SHP77 treated with DMSO at 0.1 percent for 48 hours (cell line): Measurements from ENCODE around the gene LGR6.
"Not testable (repeated sequence)": the region's sequence is repeated elsewhere in the genome, so short reads cannot be mapped to it uniquely, and the experiment has no call there.

Experiments
- DNase-seq: peaks from one replicate; lab custom pipeline; 2025; lab: John Stamatoyannopoulos, UW

The LGR6 gene

DNA sequence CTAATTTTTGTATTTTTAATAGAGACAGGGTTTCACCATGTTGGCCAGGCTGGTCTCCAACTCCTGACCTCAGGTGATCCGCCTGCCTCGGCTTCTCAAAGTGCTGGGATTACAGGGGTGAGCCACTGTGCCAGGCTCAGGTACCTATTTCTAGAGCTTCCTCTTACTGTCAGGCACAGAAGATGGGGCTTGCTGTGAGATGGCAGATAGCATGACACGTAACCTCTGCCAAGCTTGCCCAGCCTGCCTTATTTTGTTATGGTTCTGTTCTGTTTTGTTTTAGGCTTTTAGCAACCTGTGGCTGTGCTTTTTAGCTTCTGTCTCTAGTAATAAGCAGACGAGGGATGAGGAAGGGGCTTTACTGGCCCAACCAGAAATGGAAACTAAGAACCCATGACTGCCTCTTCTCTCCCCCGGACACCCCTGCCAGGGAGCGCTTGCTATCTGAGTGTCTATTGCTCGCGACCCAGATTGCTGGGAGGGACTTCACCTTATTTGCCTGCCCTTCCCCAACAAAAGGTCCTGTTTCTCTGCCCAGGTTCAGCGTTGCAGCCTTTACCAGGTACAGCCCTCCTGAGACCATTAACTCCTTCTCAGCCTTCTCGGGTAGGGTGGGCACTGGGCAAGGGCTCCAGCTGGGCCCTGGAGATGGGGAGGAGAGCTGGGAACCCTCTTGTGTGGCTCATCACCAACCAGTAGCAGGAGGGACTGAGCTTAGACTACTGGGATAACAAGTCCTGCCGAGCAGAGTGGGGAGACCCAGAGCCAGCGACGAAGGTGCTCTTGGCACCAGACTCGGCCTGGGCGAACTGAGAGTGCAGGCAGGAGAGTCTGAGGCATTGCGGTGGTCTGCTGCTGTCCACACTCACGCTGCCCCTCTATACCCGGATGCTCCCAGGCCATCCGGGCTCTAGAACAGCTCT is 13.5 kb upstream of the LGR6 start:
- DNase-seq = no peak

DNA sequence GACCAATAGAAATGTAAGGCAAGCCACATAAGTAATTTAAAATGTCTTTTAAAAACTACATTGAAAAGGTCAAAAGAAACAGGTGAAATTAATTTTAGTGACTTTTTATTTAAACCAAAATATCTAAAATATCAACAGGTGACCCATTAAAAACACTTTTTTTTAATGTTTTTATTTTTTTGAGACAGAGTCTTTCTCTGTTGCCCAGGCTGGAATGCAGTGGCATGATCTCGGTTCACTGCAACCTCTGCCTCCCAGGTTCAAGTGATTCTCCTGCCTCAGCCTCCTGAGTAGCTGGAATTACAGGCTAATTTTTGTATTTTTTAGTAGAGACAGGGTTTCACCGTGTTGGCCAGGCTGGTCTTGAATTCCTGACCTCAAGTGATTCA is 12.9 kb upstream of the LGR6 start:
- not testable (repeated sequence) for DNase-seq

DNA sequence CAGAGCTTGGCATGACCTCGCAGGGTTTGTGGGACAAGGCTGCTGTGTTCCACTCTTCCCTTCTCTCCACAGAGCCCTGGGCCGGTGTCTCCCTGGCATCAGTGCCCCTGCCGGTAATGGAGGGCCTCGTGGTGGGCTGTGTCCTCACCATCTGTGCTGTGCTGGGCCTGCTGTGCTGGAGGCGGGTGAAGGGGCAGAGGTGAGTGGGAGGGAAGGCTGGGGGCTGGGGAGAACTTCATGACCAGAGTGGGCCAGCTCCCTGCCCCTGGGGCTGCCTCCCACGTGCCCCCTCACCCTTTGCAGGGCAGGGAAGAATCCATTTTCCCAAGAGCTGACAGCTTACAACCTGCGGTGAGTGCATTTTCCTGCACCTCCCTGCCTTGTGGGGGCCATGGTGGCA is 12.0 kb upstream of the LGR6 start:
- no peak for DNase-seq

GRCh38 chr1:202182040-202182877 is 11.3 kb upstream of the LGR6 start:
- DNase-seq = no peak

- peak; percentile 71 for DNase-seq
Measured at GRCh38 chr1:202184750-202185460, 8.7 kb upstream of the LGR6 start.

DNA sequence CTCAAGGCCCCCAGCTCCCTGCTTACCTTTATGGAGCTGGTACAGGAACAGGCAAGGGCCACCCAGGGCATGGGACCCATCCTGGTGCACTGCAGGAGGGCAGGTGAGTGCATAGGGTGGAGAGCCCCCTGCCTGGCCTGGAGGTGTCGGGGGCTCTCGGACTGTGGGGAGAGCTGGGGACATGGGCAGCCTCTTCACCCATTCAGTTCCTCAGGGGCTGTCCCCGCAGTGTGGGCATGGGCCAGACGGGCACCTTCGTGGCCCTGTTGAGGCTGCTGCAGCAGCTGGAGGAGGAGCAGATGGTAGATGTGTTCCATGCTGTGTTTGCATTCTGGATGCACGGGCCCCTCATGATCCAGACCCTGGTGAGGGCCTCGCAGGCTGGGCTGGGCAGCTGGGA is 7.3 kb upstream of the LGR6 start:
- no peak for DNase-seq

GRCh38 chr1:202187041-202187671 is 6.4 kb upstream of the LGR6 start:
- DNase-seq = no peak

DNA sequence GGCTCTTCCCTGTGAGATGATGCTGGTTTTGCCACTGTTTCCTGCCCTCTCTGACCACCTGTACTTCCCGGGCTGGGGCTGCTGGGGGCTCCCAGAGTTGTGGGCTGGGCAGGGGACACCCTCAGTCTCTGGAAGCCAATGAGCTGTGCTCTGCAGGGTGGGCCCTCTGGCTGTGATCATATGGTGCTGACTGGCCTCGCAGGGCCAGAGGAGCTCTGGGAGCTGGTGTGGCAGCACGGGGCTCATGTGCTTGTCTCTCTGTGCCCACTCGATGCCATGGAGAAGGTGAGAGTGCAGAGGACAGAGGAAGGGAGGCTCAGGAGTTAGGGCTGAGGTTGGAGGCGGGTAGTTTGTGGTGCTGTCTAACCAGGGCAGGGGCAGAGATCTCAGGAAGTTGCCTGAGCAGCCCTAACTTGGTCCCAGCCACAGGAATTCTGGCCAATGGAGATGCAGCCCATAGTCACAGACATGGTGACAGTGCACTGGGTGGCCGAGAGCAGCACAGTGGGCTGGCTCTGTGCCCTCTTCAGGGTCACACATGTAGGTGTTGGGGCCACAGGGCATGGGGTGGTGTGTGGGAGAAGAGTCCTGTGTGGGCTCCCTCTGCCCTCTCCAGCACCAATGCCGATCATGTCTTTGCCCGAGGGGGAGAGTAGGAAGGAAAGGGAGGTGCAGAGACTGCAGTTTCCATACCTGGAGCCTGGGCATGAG is 5.7 kb upstream of the LGR6 start:
- DNase-seq = no peak

GRCh38 chr1:202189001-202189790 is 4.4 kb upstream of the LGR6 start:
- DNase-seq = no peak

DNA sequence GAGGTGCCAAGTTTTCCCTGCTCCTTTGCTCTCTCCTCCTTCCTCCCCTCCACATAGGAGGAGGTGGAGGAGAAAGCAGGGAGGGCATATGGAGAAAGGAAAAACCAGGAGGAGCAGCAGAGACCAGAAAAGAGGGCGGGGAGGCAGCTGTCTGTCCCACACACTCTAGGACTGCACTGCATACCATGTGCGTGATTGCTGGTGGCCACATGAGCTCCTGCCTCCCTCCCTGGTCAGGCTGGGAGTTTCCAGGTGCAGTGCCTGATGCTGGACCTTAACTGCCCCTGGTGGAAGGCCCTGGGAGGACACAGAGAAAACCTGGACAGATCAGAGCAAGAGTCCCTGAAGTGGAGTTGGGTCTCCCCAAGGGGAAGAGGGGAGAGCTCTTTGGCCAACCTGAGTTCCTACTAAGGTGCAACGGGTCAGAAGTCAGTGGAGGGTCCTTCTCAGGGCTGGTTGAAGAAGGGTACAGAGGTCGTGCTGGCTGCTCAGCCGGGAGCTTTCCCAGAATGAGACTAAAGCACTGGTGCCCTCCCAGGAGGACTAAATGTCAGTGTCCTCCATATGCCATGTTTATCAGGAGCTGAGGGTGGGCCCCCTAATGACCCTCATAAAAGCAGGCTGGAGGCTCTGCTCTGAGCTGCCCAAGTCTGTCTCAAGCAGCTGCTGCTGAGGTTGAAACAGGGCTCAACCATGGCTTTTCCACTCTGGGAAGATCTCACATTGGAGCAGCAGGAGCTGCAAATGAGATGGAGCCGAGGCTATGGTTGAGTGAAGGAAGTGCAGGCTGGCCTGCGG is 3.5 kb upstream of the LGR6 start:
- DNase-seq = no peak

DNA sequence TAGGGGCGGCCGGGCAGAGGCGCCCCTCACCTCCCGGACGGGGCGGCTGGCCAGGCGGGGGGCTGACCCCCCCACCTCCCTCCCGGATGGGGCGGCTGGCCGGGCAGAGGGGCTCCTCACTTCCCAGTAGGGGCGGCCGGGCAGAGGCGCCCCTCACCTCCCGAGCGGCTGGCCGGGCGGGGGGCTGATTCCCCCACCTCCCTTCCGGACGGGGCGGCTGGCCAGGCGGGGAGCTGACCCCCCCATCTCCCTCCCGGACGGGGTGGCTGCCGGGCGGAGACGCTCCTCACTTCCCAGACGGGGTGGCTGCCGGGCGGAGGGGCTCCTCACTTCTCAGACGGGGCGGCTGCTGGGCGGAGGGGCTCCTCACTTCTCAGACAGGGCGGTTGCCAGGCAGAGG is 2.2 kb upstream of the LGR6 start:
- DNase-seq = not testable (repeated sequence)

GRCh38 chr1:202192770-202193613 is 607 bp upstream of the LGR6 start:
- no peak for DNase-seq

- no peak for DNase-seq
Measured at GRCh38 chr1:202194328-202194648, 689 bp downstream of the LGR6 start.

DNA sequence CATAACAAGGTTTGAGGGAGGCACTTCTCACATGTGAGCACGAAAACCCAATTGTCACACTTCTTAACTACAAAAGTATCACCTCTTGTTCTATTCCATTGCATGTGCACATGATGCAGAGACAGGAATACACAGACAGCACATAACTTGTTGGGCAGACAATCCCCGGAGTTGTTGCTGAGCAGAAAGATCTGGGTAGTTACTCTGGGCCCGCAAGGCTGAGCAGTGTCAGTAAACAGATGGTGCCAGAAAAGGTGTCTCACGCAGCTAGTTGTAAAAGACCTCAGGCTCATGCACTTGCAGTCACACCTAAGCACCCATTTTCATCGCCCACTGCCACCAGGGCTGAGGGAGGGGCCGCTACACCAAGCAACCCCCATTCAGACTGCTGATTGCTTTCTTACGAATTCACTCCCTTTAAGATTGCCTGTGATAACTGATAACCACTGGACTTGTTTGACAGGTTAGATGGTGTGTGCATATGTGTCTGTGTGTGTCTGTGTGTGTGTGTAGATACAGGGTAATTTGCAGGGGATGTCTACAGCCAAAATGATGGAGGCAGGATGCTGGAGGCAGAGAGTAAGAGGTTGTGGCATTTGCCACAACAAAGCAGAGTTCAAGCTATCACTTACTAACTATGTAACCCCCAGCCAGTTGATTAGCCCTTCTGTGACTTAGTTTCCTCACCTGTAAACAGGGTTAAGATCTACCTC is 4.2 kb downstream of the LGR6 start:
- no peak for DNase-seq

DNA sequence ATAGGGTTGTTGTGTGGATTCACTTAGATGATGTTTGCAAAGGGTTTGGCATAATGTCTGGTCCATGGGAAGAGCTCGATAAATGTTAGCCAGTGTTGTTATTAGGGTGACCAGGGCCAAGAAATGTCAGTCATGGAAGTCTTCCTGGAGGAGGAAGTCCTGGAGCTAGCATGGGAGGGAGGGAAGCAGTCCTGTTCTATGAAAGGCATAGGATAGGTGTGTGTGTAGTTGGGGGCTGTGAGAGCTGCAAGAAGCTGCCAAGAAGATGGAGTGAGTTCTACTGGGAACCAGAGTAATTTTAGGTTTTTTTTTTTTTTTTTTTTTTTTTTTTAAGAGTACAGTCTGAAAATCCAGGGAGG is 4.7 kb downstream of the LGR6 start:
- DNase-seq = no peak

GRCh38 chr1:202199040-202199889 is 5.7 kb downstream of the LGR6 start:
- DNase-seq = no peak

GRCh38 chr1:202200112-202200548 is 6.5 kb downstream of the LGR6 start:
- DNase-seq = no peak
